Kidney capillary endothelial cell (primary cell): ENCODE measurements around the gene RELN.

Experiments
- DNase-seq: peaks from one replicate; pipeline ENCODE4 v3.0.0-alpha.2; 2018; ENCODE audit warnings: low spot score

The RELN gene

GRCh38 chr7:103894656-103895596, 94.5 kb downstream of the RELN start:
- no peak for DNase-seq

GRCh38 chr7:103893350-103893749, 96.1 kb downstream of the RELN start:
- no peak for DNase-seq

GRCh38 chr7:103889451-103889850, 100.0 kb downstream of the RELN start:
- DNase-seq: no peak

GRCh38 chr7:103888603-103889153, 100.8 kb downstream of the RELN start:
- no peak for DNase-seq

GRCh38 chr7:103887853-103888602, 101.4 kb downstream of the RELN start:
- DNase-seq: no peak

GRCh38 chr7:103887050-103887449, 102.4 kb downstream of the RELN start:
- no peak for DNase-seq

GRCh38 chr7:103879928-103880600, 109.4 kb downstream of the RELN start:
- no peak for DNase-seq

GRCh38 chr7:103879411-103879810, 110.0 kb downstream of the RELN start:
- DNase-seq: no peak

GRCh38 chr7:103877565-103877964, 111.9 kb downstream of the RELN start:
- no peak for DNase-seq

- DNase-seq: no peak
These were observed 113.7 kb downstream of the RELN start for GRCh38 chr7:103875718-103876117.

GRCh38 chr7:103871473-103871872, 118.0 kb downstream of the RELN start:
- no peak for DNase-seq

GRCh38 chr7:103870664-103871063, 118.8 kb downstream of the RELN start:
- no peak for DNase-seq

- DNase-seq: no peak
These were observed 121.6 kb downstream of the RELN start for GRCh38 chr7:103867874-103868273.

- no peak for DNase-seq
These were observed 122.5 kb downstream of the RELN start for GRCh38 chr7:103866919-103867318.

GRCh38 chr7:103865442-103865841, 124.0 kb downstream of the RELN start:
- DNase-seq: no peak

- no peak for DNase-seq
These were observed 127.0 kb downstream of the RELN start for GRCh38 chr7:103862302-103863035.

GRCh38 chr7:103859709-103860108, 129.7 kb downstream of the RELN start:
- DNase-seq: no peak

- no peak for DNase-seq
These were observed 132.0 kb downstream of the RELN start for GRCh38 chr7:103857435-103857834.

- DNase-seq: no peak
These were observed 132.5 kb downstream of the RELN start for GRCh38 chr7:103856929-103857328.

GRCh38 chr7:103855671-103856070, 133.8 kb downstream of the RELN start:
- DNase-seq: no peak

- no peak for DNase-seq
These were observed 134.8 kb downstream of the RELN start for GRCh38 chr7:103854611-103855010.

GRCh38 chr7:103851357-103851756, 138.1 kb downstream of the RELN start:
- peak; percentile 1 for DNase-seq
